Measurements from ENCODE around the gene SLC45A1.

Gene SLC45A1

DNA sequence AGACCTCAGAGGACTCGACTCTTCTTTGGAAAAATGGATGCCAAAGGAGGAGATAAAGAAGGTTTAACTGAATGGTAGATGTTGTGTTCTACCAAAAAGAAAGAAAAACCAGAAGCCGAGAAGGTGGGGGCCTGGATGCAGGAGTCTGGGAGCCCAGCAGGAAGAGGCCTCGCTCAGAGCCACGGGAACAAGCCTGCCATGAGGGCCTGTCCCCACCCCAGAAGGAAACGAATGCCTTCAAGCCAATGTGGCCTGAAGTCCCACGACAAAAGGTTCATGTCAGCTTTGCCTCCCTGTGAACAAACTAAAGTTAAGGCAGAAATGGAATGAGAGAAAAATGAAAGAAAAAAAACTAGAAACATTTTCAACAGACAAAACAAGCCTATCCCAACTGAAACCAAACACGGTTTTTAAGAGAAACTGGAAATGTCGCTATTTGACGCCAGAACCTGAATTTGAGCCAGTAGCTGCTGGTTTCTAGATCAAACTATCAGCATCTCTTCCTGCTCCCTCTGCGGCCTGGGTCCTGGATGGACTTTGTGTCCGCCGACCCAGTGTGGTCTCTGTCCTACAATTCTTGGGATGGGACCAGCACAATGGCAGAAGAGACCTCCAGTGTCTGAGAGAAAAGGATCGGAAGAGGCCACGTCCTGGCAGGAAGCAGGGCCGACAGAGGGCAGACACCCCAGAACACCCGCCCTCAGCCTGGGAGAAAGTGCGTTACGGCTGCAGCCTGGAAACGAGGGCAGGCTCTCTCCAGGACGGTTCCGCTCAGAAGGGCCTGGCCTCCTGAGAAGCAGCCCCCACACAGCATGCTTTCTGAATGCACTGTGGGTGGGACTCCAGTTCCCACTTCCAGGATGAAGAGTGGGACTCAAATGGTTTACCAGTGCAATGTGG lies 35.2 kb downstream of the SLC45A1 start:
- no peak for DNase-seq (ENCODE audit: low spot score)

DNA sequence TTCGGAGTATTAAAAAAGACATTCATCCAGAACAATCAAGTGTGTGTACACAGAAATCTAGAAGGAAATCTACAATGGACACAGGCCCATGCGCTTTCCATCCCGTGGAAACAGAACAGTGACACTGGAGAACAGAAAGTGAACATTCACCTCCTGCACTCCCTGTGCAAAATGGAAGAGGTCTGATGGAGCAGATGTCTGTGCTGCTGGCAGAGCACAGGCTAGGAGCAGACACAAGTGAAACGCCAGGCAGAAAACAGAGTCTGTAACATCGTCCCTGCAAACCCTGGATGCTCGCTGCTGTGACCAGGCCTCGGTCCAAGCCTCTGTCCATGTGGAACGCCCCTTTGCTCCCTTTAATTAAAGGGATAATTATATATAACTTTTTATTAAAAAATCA lies 36.1 kb downstream of the SLC45A1 start:
- no peak for DNase-seq (ENCODE audit: low spot score)

DNA sequence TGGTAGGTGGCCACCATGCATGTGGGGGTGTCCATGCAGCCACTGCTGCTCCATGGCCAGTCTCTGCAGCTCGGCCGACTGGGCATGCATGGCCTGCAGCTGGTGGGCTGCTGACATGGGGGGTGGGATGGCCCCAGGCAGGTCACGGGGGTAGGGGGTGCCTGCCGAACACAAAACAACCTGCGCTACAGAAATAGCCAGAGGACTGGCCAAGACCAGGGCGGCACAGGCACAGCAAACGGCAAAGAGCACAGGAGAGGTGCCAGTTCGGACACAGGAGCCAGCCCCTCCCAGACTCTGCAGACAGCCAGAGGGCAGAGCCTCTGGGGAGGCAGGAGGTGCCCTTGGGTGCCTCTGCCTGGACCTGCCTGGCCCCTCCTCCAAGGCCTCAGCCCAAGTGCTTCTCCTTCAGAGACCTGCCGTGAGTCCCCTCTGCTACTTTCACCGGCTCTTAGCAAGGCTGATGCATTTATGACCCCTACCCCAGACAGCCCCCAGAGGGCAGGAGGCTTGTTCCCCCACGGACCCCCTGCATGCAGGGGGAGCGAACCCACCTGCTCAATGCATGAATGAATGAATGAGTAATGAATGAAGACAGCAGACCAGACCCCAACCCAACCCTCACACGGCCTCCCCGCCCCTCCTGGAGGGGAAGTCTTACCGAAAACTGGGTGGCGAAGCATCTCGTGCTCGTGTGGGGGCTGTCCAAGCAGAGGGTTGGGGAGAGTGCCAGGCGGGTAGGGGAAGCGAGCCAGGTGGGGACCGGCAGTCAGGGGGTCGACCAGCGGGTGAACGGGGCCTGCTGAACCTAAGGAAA lies 37.7 kb downstream of the SLC45A1 start:
- DNase-seq (ENCODE audit: low spot score): no peak

DNA sequence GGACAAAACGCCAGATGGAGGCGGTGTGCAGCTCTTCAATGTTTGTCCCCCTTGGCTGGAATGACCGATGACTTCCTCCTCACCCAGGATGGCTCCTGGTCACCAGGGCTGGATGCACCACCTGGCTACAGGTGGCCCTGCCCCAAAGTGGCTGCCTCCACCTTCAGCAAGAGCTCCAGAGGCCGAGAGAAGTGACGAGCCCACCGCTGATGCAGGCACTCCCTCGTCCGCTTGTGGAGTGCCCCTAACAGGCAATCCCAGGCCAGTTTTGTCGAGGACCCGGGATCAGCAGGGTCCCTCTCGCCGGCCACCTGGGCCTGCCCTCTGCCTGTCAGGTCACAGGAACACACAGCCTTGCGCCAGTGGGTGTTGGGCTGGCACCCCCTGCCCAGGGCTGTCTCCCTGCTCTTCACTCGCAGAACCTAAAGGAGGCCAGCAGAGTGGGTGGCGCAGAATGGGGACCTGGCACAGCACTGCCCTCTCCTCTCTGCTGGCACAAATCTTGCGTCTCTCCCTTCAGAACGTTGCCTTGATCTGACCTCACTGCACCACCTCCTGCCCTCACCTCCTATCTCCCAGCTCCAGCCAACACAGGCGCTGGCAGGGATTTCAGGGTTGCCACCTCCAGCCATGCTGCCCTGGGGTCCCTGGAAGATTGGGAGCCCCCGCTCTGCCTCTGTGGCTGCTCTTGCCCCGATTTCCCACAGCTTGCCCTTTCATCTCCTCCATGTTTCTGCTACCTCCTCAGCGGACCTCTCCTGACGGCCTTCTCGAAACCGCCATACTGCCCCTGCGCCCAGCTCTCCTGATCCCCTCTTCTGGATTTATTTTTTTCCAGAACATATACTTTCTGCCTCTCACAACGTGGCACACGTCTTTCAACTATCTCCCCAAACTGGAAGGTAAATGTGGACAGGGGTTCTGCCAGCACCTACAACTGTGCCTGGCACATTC lies 38.6 kb downstream of the SLC45A1 start:
- no peak for DNase-seq (ENCODE audit: low spot score)

DNA sequence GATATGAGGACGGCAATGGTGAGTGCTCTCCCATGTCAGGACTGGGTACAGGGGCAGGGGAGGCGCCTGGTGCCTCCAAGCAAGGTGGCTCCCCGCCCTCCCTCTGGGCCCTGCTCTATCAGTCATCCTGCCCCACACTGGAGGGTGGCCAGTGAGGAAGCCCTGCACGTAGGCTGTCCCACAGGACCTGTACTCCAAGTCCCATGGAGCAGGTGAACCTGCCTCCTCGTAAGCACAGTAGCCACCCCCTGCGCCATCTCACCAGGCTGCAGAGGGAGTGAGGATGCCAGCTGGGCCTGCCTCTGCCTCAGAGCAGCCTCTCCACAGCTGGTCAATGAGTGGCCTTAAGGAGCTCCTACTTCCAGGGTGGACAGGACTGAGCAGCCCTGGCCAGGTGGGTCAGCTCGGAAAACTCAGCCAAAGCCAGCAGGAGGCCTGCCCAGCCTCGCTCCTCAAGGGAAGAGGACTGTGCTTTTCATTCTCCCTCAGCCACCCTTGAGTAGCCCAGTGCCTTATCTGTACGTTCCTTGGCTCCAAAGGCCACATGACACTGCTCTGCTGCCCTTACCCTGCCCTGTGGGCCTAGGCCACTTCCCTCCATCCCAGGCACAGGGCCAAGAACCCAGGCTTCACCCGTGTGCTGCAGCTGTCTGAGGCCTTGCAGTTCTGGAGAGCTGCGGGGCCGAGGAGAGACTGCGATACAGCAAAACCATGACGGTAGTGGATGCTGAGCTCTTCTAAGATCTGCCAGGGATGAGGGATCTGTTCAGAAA lies 39.6 kb downstream of the SLC45A1 start:
- no peak for DNase-seq (ENCODE audit: low spot score)

DNA sequence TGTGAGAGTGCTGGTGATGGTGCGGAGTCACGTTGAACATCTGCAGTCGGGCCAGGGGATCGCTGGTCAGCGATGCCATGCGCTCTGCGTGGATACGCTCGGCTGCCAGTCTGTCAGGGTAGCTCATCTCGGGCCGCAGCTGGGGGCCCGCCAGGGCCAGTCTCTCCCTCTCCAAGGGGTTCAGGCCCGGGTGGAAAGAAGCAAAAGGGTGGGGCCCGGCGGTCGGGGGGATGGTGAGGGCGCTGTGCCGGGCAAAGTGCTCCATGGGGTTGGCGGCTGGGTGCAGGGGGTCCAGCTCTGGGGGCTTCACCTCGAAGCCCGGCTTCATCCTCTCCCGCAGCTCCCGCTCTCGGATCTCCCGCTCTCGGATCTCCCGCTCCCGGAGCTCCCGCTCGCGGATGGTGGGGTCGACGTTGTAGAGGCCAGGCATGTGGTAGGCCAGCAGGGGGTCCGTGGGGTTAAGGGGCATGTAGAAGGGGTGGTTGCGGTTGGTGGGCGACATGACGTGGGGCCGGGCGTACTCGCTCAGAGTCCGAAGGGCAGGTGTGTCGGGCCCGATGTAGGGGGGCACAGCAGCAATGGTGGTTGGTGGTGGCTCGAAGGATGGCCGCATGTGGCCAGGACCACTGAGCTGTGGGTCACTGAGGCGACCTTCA lies 40.5 kb downstream of the SLC45A1 start:
- DNase-seq (ENCODE audit: low spot score): no peak

DNA sequence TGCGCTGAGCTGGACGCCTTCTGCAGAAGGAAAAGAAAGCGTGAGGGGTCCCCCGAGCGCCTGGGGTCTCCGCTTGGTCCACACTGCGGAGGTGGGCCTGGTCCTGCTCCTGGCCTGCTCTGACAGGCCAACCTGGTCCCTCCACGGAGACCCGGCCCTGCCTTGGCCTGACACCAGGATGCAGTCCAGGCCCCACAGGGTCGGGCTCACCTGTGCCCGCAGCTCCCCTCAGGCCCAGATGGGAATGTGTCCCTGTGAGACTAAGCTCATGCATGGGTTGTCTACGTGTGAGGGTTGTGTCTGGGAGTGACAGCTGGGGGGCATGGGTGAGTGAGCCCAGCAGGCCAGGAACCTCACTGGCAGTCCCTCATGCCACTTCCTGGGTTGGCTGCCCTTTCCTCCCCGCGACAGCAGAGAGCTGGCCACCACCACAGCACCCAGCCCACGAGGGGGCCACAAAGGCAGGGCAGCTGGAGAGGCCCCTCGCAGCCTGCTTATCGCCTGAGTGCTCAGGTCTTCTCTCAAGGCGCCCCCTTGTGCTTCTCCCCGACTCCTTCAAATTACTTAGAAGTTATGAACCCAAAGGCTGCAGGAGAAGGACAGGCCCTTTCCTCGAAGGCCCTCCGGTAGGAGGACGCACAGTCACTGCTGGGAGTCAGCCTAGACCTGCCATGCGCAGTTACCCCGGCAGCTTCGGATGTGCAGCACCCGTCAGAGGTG lies 41.1 kb downstream of the SLC45A1 start:
- DNase-seq (ENCODE audit: low spot score): no peak

DNA sequence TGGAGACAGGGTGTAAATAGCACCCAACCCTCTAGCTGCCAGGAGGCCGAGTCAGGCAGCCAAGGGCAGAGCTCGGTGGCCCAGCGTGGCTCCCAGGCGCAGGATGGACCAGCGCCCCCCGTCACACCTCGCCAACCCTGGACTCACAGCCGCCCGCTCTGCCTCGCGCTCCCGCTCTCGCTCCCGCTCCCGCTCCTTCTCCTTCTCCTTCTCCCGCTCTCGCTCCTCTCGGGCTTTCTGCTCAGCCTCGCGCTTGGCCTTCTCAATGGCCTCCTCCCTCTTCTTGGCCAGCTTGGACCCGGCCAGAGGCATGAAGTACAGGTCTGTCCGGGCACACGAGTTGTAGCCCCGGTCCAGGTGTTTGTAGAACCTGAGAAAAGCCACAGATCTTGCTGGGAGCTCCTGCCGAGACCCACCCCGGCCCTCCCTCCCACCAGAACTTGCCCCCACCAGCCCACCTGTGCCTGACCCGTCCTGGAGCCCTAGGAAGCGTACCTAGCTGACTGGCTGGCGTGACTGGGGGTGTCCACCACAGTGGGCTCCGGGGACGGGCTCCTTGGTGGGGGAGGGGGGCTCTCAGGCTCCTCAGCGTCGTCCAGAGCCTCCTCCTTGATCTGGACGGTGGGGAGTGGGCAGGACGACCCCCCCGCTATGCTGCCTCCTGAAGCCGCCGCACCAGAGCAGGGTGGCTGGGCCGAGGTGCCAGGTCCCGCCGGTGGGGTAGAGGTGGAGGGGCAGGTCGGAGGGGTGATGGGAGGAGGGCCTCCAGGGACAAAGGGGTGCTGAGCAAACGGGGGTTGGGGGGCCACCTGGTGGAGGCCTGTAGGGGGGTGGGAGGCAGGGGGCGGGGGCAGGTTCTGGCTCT lies 41.9 kb downstream of the SLC45A1 start:
- DNase-seq (ENCODE audit: low spot score): no peak

DNA sequence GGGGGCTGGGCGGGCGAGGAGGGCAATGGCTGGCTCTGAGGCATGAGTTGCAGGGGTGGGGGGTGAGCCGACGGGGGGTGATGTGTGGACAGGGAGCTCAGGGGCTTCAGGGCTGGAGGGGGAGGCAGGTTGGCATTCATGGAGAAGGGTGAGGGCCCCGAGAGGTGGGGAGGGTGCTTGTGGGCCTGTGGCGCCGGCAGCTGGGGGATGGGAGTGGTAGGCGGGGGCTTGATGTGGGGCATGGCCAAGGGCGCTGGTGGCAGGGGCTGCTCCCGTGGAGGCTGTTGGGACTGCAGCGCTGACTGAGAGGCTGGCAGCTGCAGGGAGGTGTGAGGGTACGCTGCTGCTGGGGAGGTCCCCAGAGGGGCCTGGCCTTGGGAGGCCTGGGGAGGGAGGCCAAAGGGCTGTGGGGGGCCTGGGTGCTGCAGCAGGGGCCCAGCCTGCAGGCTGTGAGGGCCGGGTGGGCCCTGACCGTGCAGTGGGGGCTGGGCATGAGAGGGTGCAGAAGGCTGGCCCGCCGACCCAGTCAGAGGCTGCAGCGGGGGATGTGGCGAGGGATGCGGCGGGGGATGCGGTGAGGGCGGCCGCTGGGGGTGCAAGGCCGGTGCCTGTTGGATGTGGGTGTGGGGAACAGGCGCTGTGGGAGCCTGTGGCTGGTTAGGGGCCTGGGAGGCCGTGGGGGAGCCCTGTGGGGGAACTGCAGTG lies 42.7 kb downstream of the SLC45A1 start:
- DNase-seq (ENCODE audit: low spot score): no peak

DNA sequence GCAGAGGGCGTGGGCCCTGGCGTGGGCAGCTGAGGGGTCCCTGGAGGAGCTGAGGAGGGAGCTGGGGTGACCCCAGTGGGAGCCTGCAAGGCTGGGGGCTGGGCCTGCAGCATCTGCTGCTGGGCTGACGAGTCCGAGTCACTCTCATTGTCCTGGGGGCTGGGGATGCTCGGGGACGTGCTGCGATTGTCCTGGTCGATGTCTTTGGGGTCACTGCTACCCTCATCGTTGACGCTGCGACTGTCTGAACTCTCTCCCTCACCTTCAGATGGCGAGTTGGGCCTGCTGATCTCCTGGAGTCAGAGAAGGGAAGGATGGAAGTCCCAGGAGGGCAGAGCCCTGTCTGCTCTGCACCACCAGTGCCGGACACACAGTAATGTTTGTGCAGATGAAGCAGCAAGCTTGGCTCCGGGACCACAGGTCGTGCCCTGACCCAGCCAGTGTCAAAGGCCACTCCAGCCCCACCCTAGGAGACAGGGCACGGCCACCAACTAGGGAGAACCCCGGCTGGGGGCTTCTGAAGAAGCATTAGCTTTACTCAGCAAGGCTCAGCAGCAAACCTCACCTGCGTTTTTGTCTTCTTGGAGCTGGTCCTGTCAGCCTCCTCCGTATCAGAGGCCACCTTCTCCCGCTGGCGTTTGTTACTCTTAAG lies 43.4 kb downstream of the SLC45A1 start:
- DNase-seq (ENCODE audit: low spot score): no peak

DNA sequence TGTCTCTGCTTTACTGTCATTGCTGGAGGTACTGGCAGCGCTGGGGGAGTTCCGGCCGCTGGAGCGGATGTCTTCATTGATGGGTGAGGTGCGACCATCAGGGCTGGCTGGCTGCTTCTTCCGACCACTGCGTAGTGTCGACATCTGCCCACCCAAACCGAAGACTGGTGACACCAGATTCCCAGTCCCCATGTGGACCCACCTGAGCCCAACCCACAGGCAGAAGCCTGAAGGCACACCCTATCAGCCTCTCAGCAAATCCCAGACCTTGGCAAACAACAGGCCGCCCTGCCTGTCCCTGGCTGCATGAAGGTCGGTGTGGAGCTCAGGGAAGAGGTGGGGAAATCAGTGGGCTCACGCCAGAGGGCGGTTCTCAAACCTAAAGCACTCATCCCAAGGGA lies 44.8 kb downstream of the SLC45A1 start:
- no peak for DNase-seq (ENCODE audit: low spot score)

DNA sequence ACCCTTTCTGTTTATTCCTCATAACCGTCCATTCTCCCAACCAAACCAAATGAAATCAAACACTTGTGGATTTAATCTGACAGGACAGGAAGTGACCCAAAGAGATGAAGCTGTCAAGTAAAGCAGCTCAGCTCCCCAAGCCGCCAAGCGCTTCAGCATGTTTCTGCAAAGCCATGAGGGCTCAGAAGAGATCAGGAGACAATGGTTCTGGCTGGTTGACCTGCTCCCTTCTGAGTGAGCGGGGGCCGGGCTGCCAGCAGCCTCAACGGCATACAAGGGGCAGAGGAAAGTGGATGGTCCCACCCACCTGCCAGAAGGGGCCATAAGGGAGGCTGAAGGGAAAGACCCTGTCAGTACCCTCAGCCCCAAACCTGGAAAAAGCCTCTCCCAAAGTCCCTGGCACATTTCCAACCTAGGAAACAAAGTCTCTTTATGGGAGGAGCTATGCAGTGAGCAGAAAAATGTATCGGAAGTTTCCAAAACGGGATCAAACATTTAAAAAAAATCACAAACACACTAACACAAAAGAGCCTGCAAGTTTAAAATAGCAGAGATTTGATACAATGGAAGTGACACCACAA lies 45.4 kb downstream of the SLC45A1 start:
- no peak for DNase-seq (ENCODE audit: low spot score)

DNA sequence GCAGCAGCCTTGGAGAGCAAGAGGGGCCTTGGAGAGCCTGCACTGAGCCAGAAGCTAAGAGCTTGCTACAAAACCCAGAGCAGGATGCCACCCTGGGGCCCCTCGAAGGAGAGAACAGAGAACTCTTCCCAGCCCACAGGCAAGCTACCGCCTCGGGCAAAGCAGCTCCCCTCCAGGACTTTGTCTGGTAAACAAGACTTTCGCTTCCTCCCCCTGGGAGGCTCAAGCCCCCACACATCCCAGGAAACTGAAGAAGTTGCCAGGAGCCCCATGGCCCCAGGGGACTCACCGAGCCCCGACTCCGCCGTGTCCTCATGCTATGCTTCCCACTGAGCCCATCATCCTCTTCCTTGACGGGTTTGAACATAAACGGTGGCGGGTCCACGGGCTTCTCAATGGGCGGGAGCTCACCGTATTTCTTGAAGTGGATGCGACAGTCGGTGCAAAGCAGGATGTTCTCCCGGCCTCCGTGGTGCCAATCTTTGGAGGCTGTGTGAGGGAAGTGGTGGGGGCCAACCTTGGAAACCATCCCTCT lies 45.9 kb downstream of the SLC45A1 start:
- no peak for DNase-seq (ENCODE audit: low spot score)

DNA sequence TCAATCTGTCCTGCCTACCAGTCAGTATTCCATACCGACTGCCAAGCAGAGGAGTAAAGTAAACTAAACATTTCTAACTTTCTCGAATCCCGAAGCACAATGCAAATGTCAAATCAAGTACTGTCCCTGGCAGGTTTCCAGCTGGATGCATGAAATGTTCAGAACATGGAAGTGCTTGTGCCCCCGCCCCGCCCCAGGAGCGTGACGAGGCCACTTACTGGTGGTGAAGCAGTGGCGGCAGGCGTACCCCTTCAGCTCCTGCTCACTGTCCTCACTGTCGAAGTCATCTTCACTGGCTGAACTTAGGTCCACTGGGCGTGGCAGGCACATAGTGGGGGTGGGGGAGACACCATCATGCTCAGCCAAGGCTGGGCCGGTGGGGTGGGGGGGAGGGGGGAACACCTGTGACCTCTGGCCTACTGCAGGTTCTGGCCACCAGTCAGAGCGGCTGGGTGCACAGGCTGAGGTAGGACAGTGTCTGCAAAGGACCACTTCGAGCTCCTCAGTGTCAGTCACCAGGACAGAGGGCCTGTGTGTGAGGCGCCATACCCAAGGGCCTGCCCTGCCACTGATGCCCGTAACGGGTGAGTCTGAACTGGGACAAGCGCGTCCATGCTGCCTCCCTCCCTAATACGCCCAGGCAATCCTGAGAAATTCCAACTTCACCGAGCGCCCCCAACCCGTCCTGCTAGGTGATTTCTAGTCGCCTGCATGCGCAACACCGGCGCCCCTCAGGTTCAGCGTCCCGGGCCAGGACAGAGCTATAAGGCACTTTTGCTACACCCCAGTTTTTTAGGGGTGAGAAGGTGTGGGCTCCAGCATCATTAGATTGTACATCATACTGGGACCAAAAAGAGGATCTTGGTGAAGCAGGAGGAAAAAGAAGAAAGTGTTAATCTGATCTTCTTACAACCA lies 46.9 kb downstream of the SLC45A1 start:
- DNase-seq (ENCODE audit: low spot score): no peak

DNA sequence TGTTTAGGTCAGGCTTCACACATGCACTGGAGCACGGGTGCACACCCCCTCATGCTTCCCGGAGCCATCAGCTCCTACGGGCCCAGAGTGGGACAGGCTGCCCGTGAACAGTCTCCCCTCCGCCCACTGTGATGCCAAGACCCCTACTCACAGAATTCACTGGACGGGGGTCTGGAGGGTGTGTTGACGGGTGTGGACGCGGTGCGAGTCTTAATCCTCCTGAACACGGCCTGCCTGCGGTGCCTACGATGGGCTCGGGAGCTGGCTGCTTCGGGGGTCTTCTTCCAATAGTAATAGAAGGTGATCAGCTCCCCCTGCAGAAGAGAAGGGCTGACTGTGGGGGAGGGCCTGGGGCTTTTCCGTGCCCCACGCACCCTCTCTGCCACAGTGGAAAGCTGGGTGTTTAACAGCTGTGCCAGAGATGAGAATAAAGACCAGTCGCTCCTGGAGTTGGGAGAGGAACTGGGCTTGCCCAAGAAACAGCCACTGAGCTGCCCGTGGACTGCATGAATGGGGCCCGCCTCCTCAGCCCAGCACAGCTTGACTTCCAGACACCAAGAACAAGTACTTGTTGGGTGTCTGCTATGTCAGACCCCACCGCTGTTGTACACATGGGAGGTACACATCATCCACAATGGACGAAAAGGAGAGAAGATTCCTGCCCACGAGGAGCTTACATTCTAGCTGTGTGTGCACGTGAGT lies 47.9 kb downstream of the SLC45A1 start:
- DNase-seq (ENCODE audit: low spot score): no peak
